GM19351 (cell line): ENCODE results near the gene TGFBRAP1.
A peak's percentile ranks its signal among the peaks of the same experiment; 100 is the strongest.

Experiments used
- ATAC-seq: cut with Tn5 transposase; IDR thresholded peaks from one replicate; pipeline ENCODE4 v1.9.1; 2021; ENCODE audit warnings: mild to moderate bottlenecking, moderate library complexity; ENCODE audit not compliant: unreplicated experiment

TGFBRAP1 gene

GRCh38 chr2:105329561-105330495, at the start of gene TGFBRAP1:
Gene TGFBRAP1, minus strand, starts transcription at chr2:105329735. Its CDS starts 21,434 bp downstream, at chr2:105308301.
- ATAC-seq: peak; percentile 70

GRCh38 chr2:105378921-105379383, 49.4 kb upstream of the TGFBRAP1 start:
- no peak for ATAC-seq

GRCh38 chr2:105378276-105378840, 48.8 kb upstream of the TGFBRAP1 start:
- ATAC-seq: no peak

- no peak for ATAC-seq
Observed at GRCh38 chr2:105377871-105378270, 48.3 kb upstream of the TGFBRAP1 start.

- no peak for ATAC-seq
Observed at GRCh38 chr2:105376789-105377240, 47.3 kb upstream of the TGFBRAP1 start.

GRCh38 chr2:105376010-105376409, 46.5 kb upstream of the TGFBRAP1 start:
- no peak for ATAC-seq

- no peak for ATAC-seq
Observed at GRCh38 chr2:105375001-105375561, 45.5 kb upstream of the TGFBRAP1 start.

GRCh38 chr2:105373895-105374401, 44.4 kb upstream of the TGFBRAP1 start:
- ATAC-seq: peak; percentile 79

GRCh38 chr2:105373344-105373781, 43.8 kb upstream of the TGFBRAP1 start:
- no peak for ATAC-seq

- ATAC-seq: no peak
Observed at GRCh38 chr2:105371810-105372209, 42.3 kb upstream of the TGFBRAP1 start.

- no peak for ATAC-seq
Observed at GRCh38 chr2:105371156-105371555, 41.6 kb upstream of the TGFBRAP1 start.

- ATAC-seq: peak; percentile 93
Observed at GRCh38 chr2:105369777-105370690, 40.5 kb upstream of the TGFBRAP1 start.

- ATAC-seq: no peak
Observed at GRCh38 chr2:105368759-105369408, 39.3 kb upstream of the TGFBRAP1 start.

- ATAC-seq: no peak
Observed at GRCh38 chr2:105365206-105365605, 35.7 kb upstream of the TGFBRAP1 start.

GRCh38 chr2:105364436-105365139, 35.1 kb upstream of the TGFBRAP1 start:
- no peak for ATAC-seq

GRCh38 chr2:105362862-105363591, 33.5 kb upstream of the TGFBRAP1 start:
- no peak for ATAC-seq

- no peak for ATAC-seq
Observed at GRCh38 chr2:105361102-105361889, 31.8 kb upstream of the TGFBRAP1 start.

- no peak for ATAC-seq
Observed at GRCh38 chr2:105358593-105358992, 29.1 kb upstream of the TGFBRAP1 start.
